Measurements from ENCODE around the gene AUTS2. TPM values are rescaled to one million over a fixed set of nuclear protein-coding genes. Genes with fewer than 3 reads are reported as not detected.

Gene AUTS2
- total RNA-seq, 1 experiment from 2014 or later = not detected

- CTCF ChIA-PET = no interaction called here
- H3K27ac Mint-ChIP-seq (ENCODE audit: unreplicated experiment) = no peak overlapping the region
- no peak overlapping the region for H3K4me3 Mint-ChIP-seq (ENCODE audit: low read depth, unreplicated experiment)
- no peaks in the 10 kb centered on the region for H3K27me3 Mint-ChIP-seq (ENCODE audit: unreplicated experiment)
- no peaks in the 10 kb centered on the region for H3K36me3 Mint-ChIP-seq (ENCODE audit: insufficient read depth, unreplicated experiment)
- BruUV-seq (replicated peaks) = no TSS peak
- DNase-seq = no peak
- TF ChIP-seq CTCF (IDR thresholded peaks at IDR 0.05; ENCODE audit: unreplicated experiment) = no peak
- no peaks in the 10 kb centered on the region for H3K9me3 Mint-ChIP-seq (ENCODE audit: low read depth, unreplicated experiment)
- intact Hi-C loops (cut with micrococcal nuclease; ENCODE audit: unreplicated experiment) = no loop called here
- H3K4me1 Mint-ChIP-seq (ENCODE audit: low read depth, unreplicated experiment) = no peaks in the 10 kb centered on the region
These were observed 104.1 kb downstream of the AUTS2 start for GRCh38 chr7:69702357-69702756.

GRCh38 chr7:69703099-69703498 is 104.8 kb downstream of the AUTS2 start:
- no peaks in the 10 kb centered on the region for H3K4me1 Mint-ChIP-seq (ENCODE audit: low read depth, unreplicated experiment)

GRCh38 chr7:69706070-69706469 is 107.8 kb downstream of the AUTS2 start:
- no TSS peak for BruUV-seq (replicated peaks)
- DNase-seq = no peak
- no peaks in the 10 kb centered on the region for H3K9me3 Mint-ChIP-seq (ENCODE audit: low read depth, unreplicated experiment)
- no peaks in the 10 kb centered on the region for H3K36me3 Mint-ChIP-seq (ENCODE audit: insufficient read depth, unreplicated experiment)
- no peak overlapping the region for H3K27ac Mint-ChIP-seq (ENCODE audit: unreplicated experiment)
- no peak for TF ChIP-seq CTCF (IDR thresholded peaks at IDR 0.05; ENCODE audit: unreplicated experiment)
- no peaks in the 10 kb centered on the region for H3K27me3 Mint-ChIP-seq (ENCODE audit: unreplicated experiment)
- CTCF ChIA-PET = no interaction called here
- intact Hi-C loops (cut with micrococcal nuclease; ENCODE audit: unreplicated experiment) = no loop called here
- no peaks in the 10 kb centered on the region for H3K4me1 Mint-ChIP-seq (ENCODE audit: low read depth, unreplicated experiment)
- H3K4me3 Mint-ChIP-seq (ENCODE audit: low read depth, unreplicated experiment) = no peak overlapping the region

More at GRCh38 chr7:69703099-69703498, 104.8 kb downstream of the AUTS2 start:
- Mint-ChIP-seq H3K27me3 (ENCODE audit: unreplicated experiment) (no peaks in the 10 kb centered on the region), H3K27ac (ENCODE audit: unreplicated experiment) (no peak overlapping the region), H3K4me3 (ENCODE audit: low read depth, unreplicated experiment) (no peak overlapping the region), H3K9me3 (ENCODE audit: low read depth, unreplicated experiment) (no peaks in the 10 kb centered on the region), H3K36me3 (ENCODE audit: insufficient read depth, unreplicated experiment) (no peaks in the 10 kb centered on the region)
- TF ChIP-seq CTCF (IDR thresholded peaks at IDR 0.05; ENCODE audit: unreplicated experiment) = no peak
- intact Hi-C loops (cut with micrococcal nuclease; ENCODE audit: unreplicated experiment) = no loop called here
- no peak for DNase-seq
- CTCF ChIA-PET = no interaction called here
- BruUV-seq (replicated peaks) = no TSS peak

GRCh38 chr7:69708857-69709256 is 110.6 kb downstream of the AUTS2 start:
- intact Hi-C loops (cut with micrococcal nuclease; ENCODE audit: unreplicated experiment) = no loop called here
- BruUV-seq (replicated peaks) = no TSS peak
- DNase-seq = no peak
- no peaks in the 10 kb centered on the region for H3K9me3 Mint-ChIP-seq (ENCODE audit: low read depth, unreplicated experiment)
- no peaks in the 10 kb centered on the region for H3K27me3 Mint-ChIP-seq (ENCODE audit: unreplicated experiment)
- CTCF ChIA-PET = no interaction called here
- no peak overlapping the region for H3K27ac Mint-ChIP-seq (ENCODE audit: unreplicated experiment)
- TF ChIP-seq CTCF (IDR thresholded peaks at IDR 0.05; ENCODE audit: unreplicated experiment) = no peak
- H3K36me3 Mint-ChIP-seq (ENCODE audit: insufficient read depth, unreplicated experiment) = no peaks in the 10 kb centered on the region
- no peaks in the 10 kb centered on the region for H3K4me1 Mint-ChIP-seq (ENCODE audit: low read depth, unreplicated experiment)
- no peak overlapping the region for H3K4me3 Mint-ChIP-seq (ENCODE audit: low read depth, unreplicated experiment)
